Ishikawa (cell line): Measurements from ENCODE around the gene ABCC4.

Source experiments
- CEBPB ChIP-seq: IDR thresholded peaks from 2 replicates; pipeline ENCODE4 v1.6.1; 2012
- CREB1 ChIP-seq: IDR thresholded peaks from 2 replicates; pipeline ENCODE4 v1.6.1; 2012; ENCODE audit warnings: low read depth
- EGR1 ChIP-seq: IDR thresholded peaks from 2 replicates; pipeline ENCODE4 v1.6.1; 2012
- EP300 ChIP-seq: IDR thresholded peaks from 2 replicates; pipeline ENCODE4 v1.6.1; 2012; ENCODE audit warnings: borderline replicate concordance
- FOXM1 ChIP-seq: IDR thresholded peaks from 2 replicates; pipeline ENCODE4 v1.6.1; 2012; ENCODE audit warnings: low read depth, borderline replicate concordance
- NFIC ChIP-seq: IDR thresholded peaks from 2 replicates; pipeline ENCODE4 v1.6.1; 2012
- RAD21 ChIP-seq: IDR thresholded peaks from 2 replicates; pipeline ENCODE4 v1.6.1; 2012; ENCODE audit warnings: low read depth
- TAF1 ChIP-seq: IDR thresholded peaks from 2 replicates; pipeline ENCODE4 v1.6.1; 2012; ENCODE audit warnings: low read depth, mild to moderate bottlenecking
- TCF12 ChIP-seq: IDR thresholded peaks from 2 replicates; pipeline ENCODE4 v1.6.1; 2012; ENCODE audit warnings: low read depth
- TEAD4 ChIP-seq: IDR thresholded peaks from 2 replicates; pipeline ENCODE4 v1.6.1; 2012
- YY1 ChIP-seq: IDR thresholded peaks from 2 replicates; pipeline ENCODE4 v1.6.1; 2012; ENCODE audit warnings: low read depth
- ZBTB7A ChIP-seq: IDR thresholded peaks from 2 replicates; pipeline ENCODE4 v1.6.1; 2012; ENCODE audit warnings: low read depth
- TF ChIP-seq, protein P1 (sequence below): IDR thresholded peaks from 2 replicates; pipeline ENCODE4 v1.6.1; 2012
- TF ChIP-seq, protein P2 (sequence below): IDR thresholded peaks from 2 replicates; pipeline ENCODE4 v1.6.1; 2012
- TF ChIP-seq, protein P3 (sequence below): IDR thresholded peaks from 2 replicates; pipeline ENCODE4 v1.6.1; 2012; ENCODE audit warnings: low read depth, mild to moderate bottlenecking

ABCC4 gene

DNA sequence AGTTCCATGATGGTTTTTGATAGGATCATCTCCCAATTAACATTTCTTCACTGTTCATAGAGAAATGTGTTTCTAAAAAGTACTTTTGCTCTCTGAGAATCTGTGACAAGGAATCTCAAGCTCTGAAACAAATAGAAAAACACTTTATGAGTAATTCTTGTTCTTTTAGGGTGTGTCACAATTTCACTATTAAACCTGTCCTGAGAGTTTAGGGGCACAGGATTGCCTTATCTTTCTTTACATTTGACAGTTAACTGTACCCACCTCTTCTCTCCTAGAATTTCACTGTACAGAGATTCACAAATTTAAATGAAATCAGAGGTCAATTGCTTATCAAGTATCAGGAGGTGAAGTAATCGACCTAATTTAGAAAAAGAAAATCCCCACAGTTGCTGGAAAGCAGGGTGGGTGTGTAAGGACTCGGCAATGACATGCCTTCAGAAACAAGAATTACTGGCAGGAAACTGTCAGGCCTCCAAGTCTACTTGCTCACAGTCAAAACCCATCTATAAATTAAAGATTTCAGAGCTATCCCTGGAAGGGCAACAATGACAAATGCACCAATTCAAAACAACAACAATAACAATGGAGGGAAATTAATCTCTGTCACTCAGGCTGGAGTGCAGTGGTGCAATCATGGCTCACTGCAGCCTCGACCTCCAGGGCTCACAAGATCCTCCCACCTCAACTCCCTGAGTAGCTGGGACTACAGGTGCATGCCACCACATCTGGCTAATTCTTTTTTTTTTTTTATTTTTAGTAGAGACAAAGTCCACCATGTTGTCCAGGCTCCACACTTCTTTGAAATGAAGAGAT lies 250.2 kb downstream of the ABCC4 start:
- TF ChIP-seq CEBPB, result no peak
- no peak for TF ChIP-seq TAF1
- TF ChIP-seq, protein P1, sequence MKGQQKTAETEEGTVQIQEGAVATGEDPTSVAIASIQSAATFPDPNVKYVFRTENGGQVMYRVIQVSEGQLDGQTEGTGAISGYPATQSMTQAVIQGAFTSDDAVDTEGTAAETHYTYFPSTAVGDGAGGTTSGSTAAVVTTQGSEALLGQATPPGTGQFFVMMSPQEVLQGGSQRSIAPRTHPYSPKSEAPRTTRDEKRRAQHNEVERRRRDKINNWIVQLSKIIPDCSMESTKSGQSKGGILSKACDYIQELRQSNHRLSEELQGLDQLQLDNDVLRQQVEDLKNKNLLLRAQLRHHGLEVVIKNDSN, result no peak
- no peak for TF ChIP-seq EP300
- TF ChIP-seq EGR1, result no peak
- TF ChIP-seq TEAD4, result no peak
- TF ChIP-seq RAD21, result no peak
- no peak for TF ChIP-seq CREB1
- TF ChIP-seq NFIC, result no peak
- no peak for TF ChIP-seq TCF12
- TF ChIP-seq, protein P2, sequence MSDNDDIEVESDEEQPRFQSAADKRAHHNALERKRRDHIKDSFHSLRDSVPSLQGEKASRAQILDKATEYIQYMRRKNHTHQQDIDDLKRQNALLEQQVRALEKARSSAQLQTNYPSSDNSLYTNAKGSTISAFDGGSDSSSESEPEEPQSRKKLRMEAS, result no peak

DNA sequence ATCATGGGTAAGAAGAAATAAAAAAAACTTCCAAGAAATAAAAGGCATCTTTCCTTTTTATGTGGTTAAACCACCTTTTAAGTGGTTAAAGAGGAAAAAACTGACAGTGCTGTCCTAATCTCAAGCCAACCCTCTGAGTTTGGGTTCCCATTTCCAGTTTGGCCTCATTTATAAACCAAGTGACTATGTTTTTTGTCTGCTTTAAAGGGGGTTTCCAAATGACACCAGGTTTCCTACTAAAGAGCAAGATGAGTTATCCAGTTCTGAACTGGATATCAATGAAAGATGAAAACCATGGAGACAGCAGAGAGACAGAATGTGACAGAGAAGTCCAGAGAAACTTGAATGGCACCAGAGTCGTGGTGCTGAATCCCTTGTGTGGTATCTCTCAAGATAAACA lies 251.5 kb downstream of the ABCC4 start:
- TF ChIP-seq FOXM1 (no peak), ZBTB7A (no peak), TAF1 (no peak), TEAD4 (no peak), RAD21 (no peak), CEBPB (no peak), EP300 (no peak), YY1 (no peak), NFIC (no peak), EGR1 (no peak), TCF12 (no peak)
- TF ChIP-seq, protein P3, sequence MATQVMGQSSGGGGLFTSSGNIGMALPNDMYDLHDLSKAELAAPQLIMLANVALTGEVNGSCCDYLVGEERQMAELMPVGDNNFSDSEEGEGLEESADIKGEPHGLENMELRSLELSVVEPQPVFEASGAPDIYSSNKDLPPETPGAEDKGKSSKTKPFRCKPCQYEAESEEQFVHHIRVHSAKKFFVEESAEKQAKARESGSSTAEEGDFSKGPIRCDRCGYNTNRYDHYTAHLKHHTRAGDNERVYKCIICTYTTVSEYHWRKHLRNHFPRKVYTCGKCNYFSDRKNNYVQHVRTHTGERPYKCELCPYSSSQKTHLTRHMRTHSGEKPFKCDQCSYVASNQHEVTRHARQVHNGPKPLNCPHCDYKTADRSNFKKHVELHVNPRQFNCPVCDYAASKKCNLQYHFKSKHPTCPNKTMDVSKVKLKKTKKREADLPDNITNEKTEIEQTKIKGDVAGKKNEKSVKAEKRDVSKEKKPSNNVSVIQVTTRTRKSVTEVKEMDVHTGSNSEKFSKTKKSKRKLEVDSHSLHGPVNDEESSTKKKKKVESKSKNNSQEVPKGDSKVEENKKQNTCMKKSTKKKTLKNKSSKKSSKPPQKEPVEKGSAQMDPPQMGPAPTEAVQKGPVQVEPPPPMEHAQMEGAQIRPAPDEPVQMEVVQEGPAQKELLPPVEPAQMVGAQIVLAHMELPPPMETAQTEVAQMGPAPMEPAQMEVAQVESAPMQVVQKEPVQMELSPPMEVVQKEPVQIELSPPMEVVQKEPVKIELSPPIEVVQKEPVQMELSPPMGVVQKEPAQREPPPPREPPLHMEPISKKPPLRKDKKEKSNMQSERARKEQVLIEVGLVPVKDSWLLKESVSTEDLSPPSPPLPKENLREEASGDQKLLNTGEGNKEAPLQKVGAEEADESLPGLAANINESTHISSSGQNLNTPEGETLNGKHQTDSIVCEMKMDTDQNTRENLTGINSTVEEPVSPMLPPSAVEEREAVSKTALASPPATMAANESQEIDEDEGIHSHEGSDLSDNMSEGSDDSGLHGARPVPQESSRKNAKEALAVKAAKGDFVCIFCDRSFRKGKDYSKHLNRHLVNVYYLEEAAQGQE, result no peak
- TF ChIP-seq, protein P2, result no peak

DNA sequence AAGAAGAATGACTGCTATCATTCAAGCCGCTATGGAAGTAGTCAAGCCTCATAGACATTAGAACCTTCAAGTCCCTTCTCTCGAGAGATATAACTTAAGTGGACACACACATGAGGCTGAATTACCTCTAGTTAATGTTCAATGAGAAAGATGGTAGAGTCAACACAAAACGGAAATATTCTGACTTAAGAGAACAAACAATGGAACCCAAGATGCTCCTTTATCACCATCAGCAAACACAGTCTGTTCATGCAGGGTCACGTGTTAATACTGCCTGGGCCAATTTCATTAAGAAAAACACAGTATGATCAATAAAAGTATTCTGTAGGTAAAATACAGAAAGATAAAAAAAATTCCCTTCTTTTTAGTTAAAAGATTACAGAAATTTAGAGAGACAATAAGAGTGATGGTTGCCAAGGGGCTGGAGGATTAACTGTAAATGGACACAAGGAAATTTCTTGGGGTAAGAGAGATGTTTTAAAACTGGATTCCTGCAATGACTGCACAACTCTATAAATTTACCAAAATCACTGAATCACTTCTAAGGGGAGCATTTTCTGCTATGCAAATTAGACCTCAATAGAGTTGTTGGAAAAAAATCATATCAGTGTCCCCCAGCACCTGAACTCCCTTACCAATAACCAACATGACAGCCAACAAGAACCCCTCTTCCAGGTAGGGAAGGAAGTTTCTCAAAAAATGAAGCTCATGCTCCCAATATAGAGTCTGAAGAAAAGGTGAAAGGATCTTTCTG lies 256.6 kb downstream of the ABCC4 start:
- TF ChIP-seq TAF1 (no peak), EGR1 (no peak), EP300 (no peak), CREB1 (no peak), YY1 (no peak), TCF12 (no peak), CEBPB (no peak), ZBTB7A (no peak), TEAD4 (no peak), RAD21 (no peak)
- TF ChIP-seq, protein P1, result no peak
- TF ChIP-seq, protein P3, result no peak

DNA sequence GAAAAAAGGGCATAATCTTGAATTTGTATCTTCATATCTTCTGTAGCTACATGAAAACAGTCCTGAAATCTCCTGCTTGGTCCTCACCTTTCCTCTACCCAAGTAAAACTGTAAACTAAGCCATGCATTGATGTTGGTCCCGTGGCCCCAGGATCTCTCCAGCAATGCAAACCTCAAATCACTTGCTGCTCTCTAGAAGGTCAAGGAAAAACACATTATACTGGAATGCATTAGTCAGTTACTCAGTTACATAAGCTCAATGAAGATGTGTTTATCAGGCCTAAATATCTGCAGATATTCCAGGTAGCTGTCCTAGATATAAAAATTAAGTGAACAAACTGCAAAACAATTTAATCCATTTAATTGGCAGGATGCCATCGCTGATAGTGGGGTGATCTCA lies 261.8 kb downstream of the ABCC4 start:
- TF ChIP-seq, protein P3, result no peak
- no peak for TF ChIP-seq CEBPB
